ENCODE data around the gene MESP1.

The MESP1 gene

DNA sequence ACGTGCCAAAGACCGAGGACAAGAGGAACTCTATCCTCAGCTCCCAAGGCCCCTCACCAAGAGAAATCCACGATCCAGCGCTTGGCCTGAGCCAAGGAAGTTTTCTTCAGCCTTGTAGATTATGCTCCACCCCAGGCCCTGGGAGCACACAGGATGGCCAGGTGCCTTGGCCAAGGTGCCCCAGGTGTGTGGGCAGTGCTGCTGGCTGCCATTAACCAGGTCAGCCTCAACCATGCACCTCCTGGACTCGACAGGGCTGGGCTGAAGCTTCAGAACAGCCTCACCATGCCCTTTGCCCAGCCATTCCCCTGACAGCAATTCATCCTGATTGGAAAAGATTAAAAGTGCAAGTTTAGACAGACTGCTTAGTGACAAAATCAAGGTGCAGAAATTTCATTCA, 10.9 kb upstream of the MESP1 start:
- no peak overlapping the region for H3K27ac ChIP-seq (replicated peaks)
- no peak overlapping the region for H3K4me3 ChIP-seq (replicated peaks; ENCODE audit: insufficient read depth, low read length)

DNA sequence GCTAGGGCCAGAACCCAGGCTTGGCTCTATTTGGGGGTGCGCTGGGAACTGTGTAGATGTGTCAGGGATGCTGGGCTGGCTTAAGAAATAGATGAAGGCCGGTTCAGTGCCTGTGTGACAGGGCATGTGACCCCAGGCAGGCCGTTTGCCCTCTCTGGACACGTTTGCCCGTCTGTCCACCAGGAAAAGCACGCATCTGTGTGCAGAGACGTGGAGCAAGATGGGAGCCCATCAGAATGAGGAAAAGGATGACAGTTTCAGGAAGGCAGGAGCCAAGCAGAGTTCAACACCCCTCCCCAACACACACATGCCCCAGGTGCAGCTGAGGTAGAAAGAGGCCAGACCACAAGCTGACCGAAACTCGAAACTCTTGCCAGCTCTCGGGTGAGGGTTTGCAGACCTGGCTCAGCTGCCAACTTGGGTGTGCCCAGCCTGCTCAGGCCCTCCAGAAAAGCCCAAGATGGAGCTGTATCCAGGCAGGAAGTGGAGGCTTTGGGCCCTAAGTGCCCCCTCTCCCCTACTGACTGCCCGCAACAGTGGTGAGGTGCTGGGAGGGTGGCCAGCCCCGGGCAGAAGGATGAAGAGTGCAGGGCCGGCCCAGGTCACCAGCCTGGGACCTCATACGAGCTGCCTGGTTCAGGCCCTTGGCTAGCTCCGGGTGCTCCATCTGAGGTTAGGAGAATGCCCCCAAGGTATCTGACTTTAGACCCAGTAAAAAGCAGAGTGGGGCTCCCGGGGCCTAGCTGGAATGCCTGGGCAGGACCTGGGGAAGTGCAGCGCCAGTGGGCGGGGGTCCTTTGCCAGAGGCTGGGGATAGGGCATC, 10.2 kb upstream of the MESP1 start:
- Histone ChIP-seq H3K4me3 (replicated peaks; ENCODE audit: insufficient read depth, low read length) (no peak overlapping the region), H3K27me3 (ENCODE audit: insufficient read depth, poor library complexity, severe bottlenecking) (no peaks in the 10 kb centered on the region), H3K27ac (replicated peaks) (no peak overlapping the region)
- TF ChIP-seq POLR2AphosphoS5 (IDR thresholded peaks at IDR 0.05; ENCODE audit: low read depth) (no peak), SPI1 (IDR thresholded peaks at IDR 0.05; ENCODE audit: borderline replicate concordance, low read depth) (no peak), GABPA (IDR thresholded peaks at IDR 0.05; ENCODE audit: low read depth) (no peak)
- TF ChIP-seq, protein P1, sequence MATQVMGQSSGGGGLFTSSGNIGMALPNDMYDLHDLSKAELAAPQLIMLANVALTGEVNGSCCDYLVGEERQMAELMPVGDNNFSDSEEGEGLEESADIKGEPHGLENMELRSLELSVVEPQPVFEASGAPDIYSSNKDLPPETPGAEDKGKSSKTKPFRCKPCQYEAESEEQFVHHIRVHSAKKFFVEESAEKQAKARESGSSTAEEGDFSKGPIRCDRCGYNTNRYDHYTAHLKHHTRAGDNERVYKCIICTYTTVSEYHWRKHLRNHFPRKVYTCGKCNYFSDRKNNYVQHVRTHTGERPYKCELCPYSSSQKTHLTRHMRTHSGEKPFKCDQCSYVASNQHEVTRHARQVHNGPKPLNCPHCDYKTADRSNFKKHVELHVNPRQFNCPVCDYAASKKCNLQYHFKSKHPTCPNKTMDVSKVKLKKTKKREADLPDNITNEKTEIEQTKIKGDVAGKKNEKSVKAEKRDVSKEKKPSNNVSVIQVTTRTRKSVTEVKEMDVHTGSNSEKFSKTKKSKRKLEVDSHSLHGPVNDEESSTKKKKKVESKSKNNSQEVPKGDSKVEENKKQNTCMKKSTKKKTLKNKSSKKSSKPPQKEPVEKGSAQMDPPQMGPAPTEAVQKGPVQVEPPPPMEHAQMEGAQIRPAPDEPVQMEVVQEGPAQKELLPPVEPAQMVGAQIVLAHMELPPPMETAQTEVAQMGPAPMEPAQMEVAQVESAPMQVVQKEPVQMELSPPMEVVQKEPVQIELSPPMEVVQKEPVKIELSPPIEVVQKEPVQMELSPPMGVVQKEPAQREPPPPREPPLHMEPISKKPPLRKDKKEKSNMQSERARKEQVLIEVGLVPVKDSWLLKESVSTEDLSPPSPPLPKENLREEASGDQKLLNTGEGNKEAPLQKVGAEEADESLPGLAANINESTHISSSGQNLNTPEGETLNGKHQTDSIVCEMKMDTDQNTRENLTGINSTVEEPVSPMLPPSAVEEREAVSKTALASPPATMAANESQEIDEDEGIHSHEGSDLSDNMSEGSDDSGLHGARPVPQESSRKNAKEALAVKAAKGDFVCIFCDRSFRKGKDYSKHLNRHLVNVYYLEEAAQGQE (IDR thresholded peaks at IDR 0.05; ENCODE audit: insufficient replicate concordance, low read depth), result no peak
- TF ChIP-seq, protein P2, sequence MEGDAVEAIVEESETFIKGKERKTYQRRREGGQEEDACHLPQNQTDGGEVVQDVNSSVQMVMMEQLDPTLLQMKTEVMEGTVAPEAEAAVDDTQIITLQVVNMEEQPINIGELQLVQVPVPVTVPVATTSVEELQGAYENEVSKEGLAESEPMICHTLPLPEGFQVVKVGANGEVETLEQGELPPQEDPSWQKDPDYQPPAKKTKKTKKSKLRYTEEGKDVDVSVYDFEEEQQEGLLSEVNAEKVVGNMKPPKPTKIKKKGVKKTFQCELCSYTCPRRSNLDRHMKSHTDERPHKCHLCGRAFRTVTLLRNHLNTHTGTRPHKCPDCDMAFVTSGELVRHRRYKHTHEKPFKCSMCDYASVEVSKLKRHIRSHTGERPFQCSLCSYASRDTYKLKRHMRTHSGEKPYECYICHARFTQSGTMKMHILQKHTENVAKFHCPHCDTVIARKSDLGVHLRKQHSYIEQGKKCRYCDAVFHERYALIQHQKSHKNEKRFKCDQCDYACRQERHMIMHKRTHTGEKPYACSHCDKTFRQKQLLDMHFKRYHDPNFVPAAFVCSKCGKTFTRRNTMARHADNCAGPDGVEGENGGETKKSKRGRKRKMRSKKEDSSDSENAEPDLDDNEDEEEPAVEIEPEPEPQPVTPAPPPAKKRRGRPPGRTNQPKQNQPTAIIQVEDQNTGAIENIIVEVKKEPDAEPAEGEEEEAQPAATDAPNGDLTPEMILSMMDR (IDR thresholded peaks at IDR 0.05; ENCODE audit: insufficient read depth, low read length), result no peak
- DNase-seq (ENCODE audit: low read depth in 1 of 2, low spot score in 1 of 2), result no peak

More for the DNA sequence above, 10.9 kb upstream of the MESP1 start:
- TF ChIP-seq GABPA (IDR thresholded peaks at IDR 0.05; ENCODE audit: low read depth) (no peak), POLR2AphosphoS5 (IDR thresholded peaks at IDR 0.05; ENCODE audit: low read depth) (no peak), SPI1 (IDR thresholded peaks at IDR 0.05; ENCODE audit: borderline replicate concordance, low read depth) (no peak)
- TF ChIP-seq, protein P1 (IDR thresholded peaks at IDR 0.05; ENCODE audit: insufficient replicate concordance, low read depth), result no peak
- TF ChIP-seq, protein P2 (IDR thresholded peaks at IDR 0.05; ENCODE audit: insufficient read depth, low read length), result no peak
- H3K27me3 ChIP-seq (ENCODE audit: insufficient read depth, poor library complexity, severe bottlenecking), result no peaks in the 10 kb centered on the region
- no peak for DNase-seq (ENCODE audit: low read depth in 1 of 2, low spot score in 1 of 2)

DNA sequence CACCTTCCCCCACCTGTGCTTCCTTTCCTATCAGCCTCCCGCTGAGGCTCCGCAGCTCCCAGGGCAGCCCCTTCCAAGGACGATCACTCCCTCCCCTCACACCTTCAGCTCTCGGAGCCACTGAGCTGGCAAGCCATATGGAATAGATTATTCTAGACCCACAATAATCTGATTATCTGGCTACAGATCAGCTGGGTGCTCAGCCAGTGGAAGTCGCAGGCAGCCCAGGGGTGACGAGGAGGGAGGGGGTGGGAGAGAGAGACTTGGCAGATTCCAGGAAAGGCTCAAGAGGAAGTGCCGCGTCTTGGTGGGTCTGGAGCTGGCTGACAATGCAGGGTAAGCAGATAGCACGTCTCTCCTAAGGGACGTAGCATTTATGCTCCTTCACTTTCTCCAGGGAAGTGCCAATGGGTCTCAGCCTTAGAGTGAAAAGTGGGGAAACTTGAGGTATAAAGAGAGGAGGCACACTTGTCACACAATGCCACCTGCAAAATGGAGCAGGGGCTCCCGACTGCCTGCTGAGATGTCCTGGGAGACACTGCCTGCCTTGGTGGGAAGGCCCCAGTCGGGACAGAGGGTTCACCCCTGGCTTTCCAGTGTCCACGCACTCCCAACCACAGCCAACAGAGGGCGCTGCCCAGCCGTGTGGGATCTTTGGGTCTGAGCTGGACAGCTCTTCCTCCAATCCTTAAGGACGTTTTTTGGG, 9.4 kb upstream of the MESP1 start:
- no peak overlapping the region for H3K27ac ChIP-seq (replicated peaks)
- H3K27me3 ChIP-seq (ENCODE audit: insufficient read depth, poor library complexity, severe bottlenecking), result no peaks in the 10 kb centered on the region
- DNase-seq (ENCODE audit: low read depth in 1 of 2, low spot score in 1 of 2), result peak; percentile 48 to 79
- TF ChIP-seq SPI1 (IDR thresholded peaks at IDR 0.05; ENCODE audit: borderline replicate concordance, low read depth), result no peak
- TF ChIP-seq, protein P1 (IDR thresholded peaks at IDR 0.05; ENCODE audit: insufficient replicate concordance, low read depth), result peak; percentile 83
- TF ChIP-seq POLR2AphosphoS5 (IDR thresholded peaks at IDR 0.05; ENCODE audit: low read depth), result no peak
- TF ChIP-seq, protein P2 (IDR thresholded peaks at IDR 0.05; ENCODE audit: insufficient read depth, low read length), result peak; percentile 99
- TF ChIP-seq GABPA (IDR thresholded peaks at IDR 0.05; ENCODE audit: low read depth), result no peak
- no peak overlapping the region for H3K4me3 ChIP-seq (replicated peaks; ENCODE audit: insufficient read depth, low read length)
